GM19452 (cell line): ENCODE measurements around the gene RBMS3.

Source experiments
- ATAC-seq: cut with Tn5 transposase; IDR thresholded peaks from one replicate; pipeline ENCODE4 v1.9.1; 2021; ENCODE audit not compliant: unreplicated experiment

Gene RBMS3

DNA sequence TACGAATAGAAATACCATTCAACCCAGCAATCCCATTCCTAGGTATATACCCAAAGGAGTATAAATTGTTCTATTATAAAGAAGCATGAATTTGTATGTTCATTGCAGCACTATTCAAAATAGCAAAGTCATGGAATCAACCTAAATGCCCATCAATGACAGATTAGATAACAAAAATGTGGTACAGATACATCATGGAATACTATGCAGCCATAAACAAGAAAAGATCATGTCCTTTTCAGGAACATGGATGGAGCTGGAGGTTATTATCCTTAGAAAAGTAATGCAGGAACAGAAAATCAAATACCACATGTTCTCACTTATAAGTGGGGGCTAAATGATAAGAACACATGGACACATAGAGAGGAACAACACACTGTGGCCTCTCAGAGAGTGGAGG, 571.9 kb downstream of the RBMS3 start:
- ATAC-seq = no peak

DNA sequence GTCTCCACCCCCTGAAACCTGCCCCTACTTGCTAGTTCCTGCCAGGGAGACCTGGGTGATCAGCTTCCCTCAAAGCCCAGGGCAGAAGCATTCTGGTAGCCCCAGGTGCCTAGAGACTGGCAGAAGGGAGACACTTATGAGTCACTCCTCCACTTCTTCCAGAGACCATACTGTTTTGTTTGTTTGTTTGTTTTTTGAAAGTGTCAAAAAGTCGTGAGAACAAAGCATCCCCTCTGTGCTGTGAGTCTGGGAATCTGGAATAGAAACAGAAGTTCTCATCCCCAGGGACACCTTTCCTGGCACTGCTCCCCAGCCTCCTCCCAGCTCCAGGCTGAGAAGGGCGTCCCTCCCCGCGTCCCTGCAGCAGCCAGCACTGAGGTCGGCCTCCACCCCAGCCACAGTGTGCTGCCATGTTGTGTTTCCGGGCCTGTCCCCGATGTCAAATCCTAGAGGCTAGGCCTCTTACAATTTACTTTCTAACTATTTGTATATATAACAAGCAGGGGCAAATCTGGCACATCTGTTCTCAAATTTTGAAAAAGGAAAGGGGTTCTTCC, 573.0 kb downstream of the RBMS3 start:
- no peak for ATAC-seq

DNA sequence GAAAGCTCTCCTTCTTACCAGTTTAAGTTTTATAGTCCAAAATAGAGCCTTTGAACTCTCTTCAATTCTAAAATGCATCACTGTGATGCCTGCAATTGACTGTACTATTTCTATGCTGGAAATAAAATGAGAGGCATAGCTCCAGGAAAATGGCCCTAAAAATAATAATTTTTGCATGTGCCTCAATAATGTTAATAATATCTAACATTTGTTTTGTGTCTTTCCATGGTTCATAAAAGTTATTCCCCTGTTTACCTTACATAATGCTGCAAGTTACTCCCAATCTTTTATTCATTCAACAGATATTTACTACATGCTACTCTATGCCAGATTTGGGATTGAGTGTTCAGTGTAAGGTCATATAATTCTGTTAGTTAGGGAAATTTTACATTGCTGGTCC, 574.0 kb downstream of the RBMS3 start:
- ATAC-seq = no peak

DNA sequence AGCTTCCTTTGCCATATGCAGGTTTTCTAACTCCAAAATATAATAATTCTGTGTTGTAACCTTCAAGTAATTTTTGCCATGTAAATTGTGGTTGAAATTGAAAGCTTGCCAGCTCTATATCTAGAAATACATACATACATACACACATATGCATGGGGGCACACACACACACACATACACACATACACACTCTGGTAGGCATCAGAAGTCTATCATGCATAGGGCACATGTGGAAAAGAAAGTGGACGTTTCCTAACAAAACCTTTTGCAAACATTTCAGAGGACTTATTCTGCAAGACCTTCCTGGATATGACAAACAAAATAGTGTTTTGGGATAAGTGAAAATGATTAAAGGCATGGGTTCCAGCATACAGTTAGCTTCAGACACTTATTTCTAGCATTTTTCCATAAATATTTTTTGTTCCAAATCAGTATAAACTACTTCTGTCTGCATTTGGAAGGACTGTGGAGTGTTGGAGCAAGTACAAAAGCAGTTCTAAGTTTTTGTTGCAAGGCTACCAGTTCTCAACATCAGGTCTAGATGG, 578.9 kb downstream of the RBMS3 start:
- ATAC-seq = no peak

- ATAC-seq = no peak
Observed at GRCh38 chr3:29864809-29865208, 583.9 kb downstream of the RBMS3 start.

GRCh38 chr3:29868543-29869101, 587.8 kb downstream of the RBMS3 start:
- ATAC-seq = no peak

DNA sequence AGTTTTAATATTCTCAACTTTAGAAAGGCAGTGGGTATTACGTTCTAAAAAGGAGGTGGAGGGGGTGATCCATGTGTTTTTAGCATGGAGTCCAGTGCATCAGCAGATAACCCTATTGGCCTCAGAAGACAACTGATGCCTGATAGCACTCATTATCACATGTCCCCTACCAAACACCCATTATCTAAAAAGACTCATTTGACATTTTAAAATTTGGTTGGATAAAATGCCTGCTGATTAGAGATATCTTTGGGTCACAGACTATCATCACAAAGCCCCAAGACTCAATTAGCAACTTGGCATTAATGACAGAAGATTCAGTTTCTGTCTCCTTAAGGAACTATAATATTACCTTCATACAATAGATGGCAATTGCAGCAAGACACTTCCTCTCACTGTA, 589.3 kb downstream of the RBMS3 start:
- ATAC-seq = no peak

- ATAC-seq = no peak
Observed at GRCh38 chr3:29871087-29871486, 590.2 kb downstream of the RBMS3 start.

- no peak for ATAC-seq
Observed at GRCh38 chr3:29880809-29881208, 599.9 kb downstream of the RBMS3 start.

GRCh38 chr3:29887451-29887850, 606.6 kb downstream of the RBMS3 start:
- ATAC-seq = no peak

GRCh38 chr3:29889215-29889614, 608.3 kb downstream of the RBMS3 start:
- ATAC-seq = no peak

- no peak for ATAC-seq
Observed at GRCh38 chr3:29890801-29891200, 609.9 kb downstream of the RBMS3 start.

GRCh38 chr3:29892976-29893554, 612.2 kb downstream of the RBMS3 start:
- ATAC-seq = no peak

- ATAC-seq = no peak
Observed at GRCh38 chr3:29896856-29897255, 616.0 kb downstream of the RBMS3 start.

GRCh38 chr3:29898171-29898965, 617.5 kb downstream of the RBMS3 start:
- no peak for ATAC-seq

GRCh38 chr3:29899021-29899420, 618.1 kb downstream of the RBMS3 start:
- ATAC-seq = no peak

DNA sequence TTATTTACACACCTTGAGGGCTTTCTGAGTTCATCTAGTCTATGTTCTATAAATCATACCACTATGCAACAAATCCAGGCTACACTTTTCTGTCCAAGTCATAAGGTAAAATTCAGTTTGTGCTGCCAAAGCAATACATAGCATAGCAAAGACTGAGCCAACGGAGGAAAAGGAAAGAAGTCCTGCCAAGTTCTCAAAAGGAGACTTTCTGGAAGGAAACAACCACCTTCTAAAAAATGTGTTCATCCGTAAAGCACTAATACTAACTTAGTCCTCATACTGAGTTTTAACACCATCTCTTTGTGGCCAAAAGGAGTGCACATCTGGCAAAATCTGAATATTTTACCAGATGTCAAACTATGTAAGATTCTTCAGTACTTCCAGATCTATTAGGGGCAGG, 620.2 kb downstream of the RBMS3 start:
- no peak for ATAC-seq

DNA sequence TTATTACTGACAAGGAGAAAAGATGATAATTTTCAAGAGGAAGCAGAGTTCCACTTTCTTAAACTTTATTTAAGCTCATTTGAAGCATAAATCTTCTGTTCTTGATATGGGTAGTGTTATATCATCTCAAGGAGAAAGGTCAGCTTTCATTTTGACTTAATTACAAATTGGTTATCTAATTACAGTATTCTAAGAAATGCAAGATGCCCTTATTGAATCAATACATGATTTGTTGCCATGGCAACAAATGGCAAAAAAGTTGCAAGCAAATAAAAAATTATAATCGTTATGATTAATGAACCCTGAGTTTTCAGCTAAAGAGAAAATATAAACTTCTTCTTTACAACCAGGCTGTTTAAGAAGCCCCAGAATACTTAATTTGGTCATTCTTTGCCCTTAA, 622.7 kb downstream of the RBMS3 start:
- ATAC-seq = no peak

DNA sequence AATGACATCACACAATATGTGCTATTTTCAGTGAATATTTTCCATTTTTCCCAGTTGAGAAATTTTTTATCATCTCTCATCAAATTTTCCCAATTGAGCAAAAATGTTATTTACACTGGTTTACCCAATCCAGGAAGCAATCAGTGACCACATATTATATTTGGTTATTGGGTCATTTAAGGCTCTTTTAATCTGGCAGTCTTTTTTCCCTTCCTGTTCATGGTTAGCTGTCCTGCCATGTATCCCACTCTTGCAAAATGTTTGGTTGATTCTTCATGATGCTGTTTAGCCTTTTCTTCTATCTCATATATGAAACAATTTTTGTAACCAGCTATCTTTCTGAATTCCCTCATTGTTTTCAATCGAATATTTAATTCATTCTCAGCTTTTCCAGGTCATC, 626.0 kb downstream of the RBMS3 start:
- ATAC-seq = no peak

- ATAC-seq = no peak
Observed at GRCh38 chr3:29912600-29913288, 631.9 kb downstream of the RBMS3 start.

GRCh38 chr3:29914861-29915524, 634.1 kb downstream of the RBMS3 start:
- no peak for ATAC-seq
